ENCODE results near the gene PITPNC1.

Gene PITPNC1

DNA sequence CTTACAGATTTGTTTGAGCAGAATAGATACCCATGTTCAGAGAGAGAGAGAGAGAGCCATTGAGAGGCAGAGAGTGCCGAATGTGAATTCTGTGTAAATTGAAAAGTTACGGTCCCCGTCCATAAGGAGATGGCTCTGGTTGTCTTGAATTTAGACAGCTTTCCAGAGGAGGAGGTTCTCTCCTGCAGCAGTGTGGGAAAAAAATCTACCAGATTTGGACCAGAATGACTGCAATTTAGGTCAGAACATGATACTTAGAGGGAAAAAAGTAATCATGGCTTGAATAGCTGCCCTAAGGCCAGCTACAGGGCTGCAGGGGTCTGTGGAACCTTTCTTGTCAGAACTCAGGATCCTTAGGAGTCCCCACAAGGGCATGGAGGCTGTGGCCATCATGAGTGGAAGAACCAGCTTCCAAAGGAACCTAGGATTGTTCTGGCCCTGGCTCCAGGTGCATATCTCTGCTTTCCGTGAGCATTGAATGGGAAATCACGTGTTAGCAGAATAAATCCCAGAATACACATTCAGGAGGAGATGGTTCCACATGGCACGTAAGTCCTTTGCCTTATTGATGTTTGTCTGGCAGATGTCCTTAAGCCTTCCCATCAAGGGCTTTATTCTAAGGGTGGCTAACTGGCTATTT lies 13.0 kb downstream of the PITPNC1 start:
- no peak overlapping the region for H3K4me3 ChIP-seq
- no peak overlapping the region for H3K27ac ChIP-seq
- intact Hi-C loops (cut with DNase I; ENCODE audit: low total_unique reads), result no loop called here
- H3K4me1 ChIP-seq, result peaks cover 0 to 13% (median 4%) of the 10 kb centered on the region in 4 donors
- TF ChIP-seq, protein P1, sequence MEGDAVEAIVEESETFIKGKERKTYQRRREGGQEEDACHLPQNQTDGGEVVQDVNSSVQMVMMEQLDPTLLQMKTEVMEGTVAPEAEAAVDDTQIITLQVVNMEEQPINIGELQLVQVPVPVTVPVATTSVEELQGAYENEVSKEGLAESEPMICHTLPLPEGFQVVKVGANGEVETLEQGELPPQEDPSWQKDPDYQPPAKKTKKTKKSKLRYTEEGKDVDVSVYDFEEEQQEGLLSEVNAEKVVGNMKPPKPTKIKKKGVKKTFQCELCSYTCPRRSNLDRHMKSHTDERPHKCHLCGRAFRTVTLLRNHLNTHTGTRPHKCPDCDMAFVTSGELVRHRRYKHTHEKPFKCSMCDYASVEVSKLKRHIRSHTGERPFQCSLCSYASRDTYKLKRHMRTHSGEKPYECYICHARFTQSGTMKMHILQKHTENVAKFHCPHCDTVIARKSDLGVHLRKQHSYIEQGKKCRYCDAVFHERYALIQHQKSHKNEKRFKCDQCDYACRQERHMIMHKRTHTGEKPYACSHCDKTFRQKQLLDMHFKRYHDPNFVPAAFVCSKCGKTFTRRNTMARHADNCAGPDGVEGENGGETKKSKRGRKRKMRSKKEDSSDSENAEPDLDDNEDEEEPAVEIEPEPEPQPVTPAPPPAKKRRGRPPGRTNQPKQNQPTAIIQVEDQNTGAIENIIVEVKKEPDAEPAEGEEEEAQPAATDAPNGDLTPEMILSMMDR (IDR thresholded peaks at IDR 0.05), result no peak
- H3K36me3 ChIP-seq, result no peaks in the 10 kb centered on the region
- no peaks in the 10 kb centered on the region for H3K9me3 ChIP-seq
- no peak for DNase-seq
- H3K27me3 ChIP-seq, result no peaks in the 10 kb centered on the region

DNA sequence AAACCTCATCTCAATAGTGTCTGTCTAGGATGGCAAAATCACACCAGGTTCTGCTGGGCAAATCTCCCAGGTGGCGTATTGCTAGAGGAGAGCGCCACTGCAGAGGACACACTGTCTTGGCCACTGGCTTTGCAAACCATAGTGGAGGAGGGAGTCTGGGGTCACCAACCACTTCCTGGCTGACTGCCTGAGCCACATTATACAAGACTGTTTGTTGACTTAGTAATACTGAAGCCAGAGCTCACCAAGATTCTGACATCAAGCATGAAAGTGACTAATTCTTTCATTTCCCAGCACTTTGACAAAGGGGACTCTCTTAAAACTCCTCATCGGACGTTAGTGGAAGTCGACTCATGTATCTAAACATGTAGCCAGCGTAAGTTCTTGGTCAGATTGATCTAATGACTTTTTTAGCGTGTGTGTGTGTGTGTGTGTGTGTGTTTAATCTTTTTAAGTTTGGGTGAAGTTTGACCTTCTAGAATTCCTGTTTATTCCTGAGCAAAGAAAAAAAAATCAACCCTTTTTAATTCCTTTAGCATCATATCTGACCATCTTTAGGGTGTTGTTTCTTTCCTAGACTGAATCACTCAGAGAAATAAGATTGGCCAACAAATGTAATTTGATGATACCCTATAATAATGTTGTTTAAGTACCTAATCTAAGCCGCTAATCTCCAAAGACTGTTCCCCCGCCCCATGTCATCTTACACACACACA lies 13.7 kb downstream of the PITPNC1 start:
- Histone ChIP-seq H3K4me1 (peaks cover 0 to 13% (median 4%) of the 10 kb centered on the region in 4 donors), H3K9me3 (no peaks in the 10 kb centered on the region), H3K27me3 (no peaks in the 10 kb centered on the region), H3K27ac (no peak overlapping the region), H3K36me3 (no peaks in the 10 kb centered on the region), H3K4me3 (no peak overlapping the region)
- intact Hi-C loops (cut with DNase I; ENCODE audit: low total_unique reads), result no loop called here
- peak in 1 of 2 donors; percentile 69 for DNase-seq
- TF ChIP-seq, protein P1 (IDR thresholded peaks at IDR 0.05), result no peak

DNA sequence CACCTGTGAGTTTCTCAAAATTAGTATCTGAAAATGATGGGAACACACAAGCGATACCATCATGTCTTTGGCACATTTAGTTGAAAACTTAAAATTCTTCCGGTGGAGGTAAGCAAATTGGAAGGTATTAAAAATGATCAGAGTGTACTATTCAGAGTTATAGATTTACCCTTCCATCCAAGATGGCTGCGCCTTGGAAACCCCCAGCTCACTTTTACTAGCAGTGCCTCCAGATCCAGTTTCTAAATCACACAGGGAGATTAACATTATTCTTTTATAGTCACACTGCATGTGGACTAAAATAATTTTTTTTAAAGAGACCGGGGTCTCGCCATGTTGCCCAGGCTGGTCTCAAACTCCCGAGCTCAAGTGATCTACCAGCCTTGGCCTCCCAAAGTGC lies 15.0 kb downstream of the PITPNC1 start:
- DNase-seq, result no peak
- no peaks in the 10 kb centered on the region for H3K27me3 ChIP-seq
- H3K27ac ChIP-seq, result no peak overlapping the region
- H3K36me3 ChIP-seq, result no peaks in the 10 kb centered on the region
- intact Hi-C loops (cut with DNase I; ENCODE audit: low total_unique reads), result no loop called here
- H3K4me1 ChIP-seq, result peaks cover 0 to 13% (median 4%) of the 10 kb centered on the region in 4 donors
- TF ChIP-seq, protein P1 (IDR thresholded peaks at IDR 0.05), result no peak
- no peak overlapping the region for H3K4me3 ChIP-seq
- H3K9me3 ChIP-seq, result no peaks in the 10 kb centered on the region

DNA sequence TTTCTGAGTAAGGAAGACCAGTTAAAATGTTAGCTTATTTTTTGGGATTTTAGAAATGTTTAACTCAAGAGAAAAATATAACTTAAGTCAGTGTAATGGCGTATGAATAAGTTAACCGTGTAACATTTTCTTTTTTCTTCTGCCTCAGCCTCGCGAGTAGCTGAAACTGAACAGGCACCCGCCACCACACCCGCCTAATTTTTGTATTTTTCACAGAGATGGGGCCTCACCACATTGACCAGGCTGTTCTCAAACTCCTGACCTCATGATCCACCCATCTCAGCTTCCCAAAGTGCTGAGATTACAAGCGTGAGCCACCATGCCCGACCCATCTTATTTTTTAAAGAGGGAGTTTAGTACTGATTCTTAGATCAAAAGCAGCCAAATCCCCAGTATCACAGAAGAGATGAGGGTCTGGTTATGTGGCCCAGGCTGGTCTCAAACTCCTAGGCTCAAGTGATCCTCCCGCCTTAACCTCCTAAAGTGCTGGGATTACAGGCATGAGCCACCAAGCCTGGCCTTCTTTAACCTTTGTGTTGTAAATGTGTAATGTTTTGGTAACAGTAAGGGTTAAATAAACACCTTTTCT lies 16.8 kb downstream of the PITPNC1 start:
- H3K9me3 ChIP-seq, result no peaks in the 10 kb centered on the region
- no peak for DNase-seq
- H3K27me3 ChIP-seq, result no peaks in the 10 kb centered on the region
- intact Hi-C loops (cut with DNase I; ENCODE audit: low total_unique reads), result no loop called here
- no peak overlapping the region for H3K27ac ChIP-seq
- TF ChIP-seq, protein P1 (IDR thresholded peaks at IDR 0.05), result no peak
- H3K4me1 ChIP-seq, result peaks cover 0 to 13% (median 4%) of the 10 kb centered on the region in 4 donors
- H3K36me3 ChIP-seq, result no peaks in the 10 kb centered on the region
- no peak overlapping the region for H3K4me3 ChIP-seq

DNA sequence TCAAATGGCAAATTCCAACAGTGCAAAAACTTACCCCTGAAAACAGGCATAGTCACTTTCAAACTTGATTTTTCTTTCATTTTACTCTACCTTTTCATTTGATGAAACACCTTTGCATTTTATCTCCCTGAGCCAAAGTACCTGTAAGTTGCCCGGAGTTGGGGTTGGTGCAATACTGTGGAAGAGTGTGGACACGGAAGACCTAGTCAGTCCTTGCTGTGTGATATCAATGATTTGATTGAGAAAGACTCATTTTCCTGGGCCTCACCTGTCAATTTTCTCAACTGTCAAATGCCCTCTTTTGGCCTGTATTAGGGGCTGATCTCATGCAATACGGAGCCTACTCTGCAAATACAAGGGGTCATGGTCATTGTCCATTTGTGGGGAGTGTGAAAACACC lies 22.6 kb downstream of the PITPNC1 start:
- intact Hi-C loops (cut with DNase I; ENCODE audit: low total_unique reads), result no loop called here
- H3K4me3 ChIP-seq, result no peak overlapping the region
- no peak for DNase-seq
- peaks cover 0 to 5% (median 0%) of the 10 kb centered on the region in 4 donors for H3K4me1 ChIP-seq
- H3K36me3 ChIP-seq, result no peaks in the 10 kb centered on the region
- no peaks in the 10 kb centered on the region for H3K9me3 ChIP-seq
- H3K27ac ChIP-seq, result no peak overlapping the region
- H3K27me3 ChIP-seq, result no peaks in the 10 kb centered on the region
- TF ChIP-seq, protein P1 (IDR thresholded peaks at IDR 0.05), result no peak
